Measurements from ENCODE around the gene UCP2.

Gene UCP2

DNA sequence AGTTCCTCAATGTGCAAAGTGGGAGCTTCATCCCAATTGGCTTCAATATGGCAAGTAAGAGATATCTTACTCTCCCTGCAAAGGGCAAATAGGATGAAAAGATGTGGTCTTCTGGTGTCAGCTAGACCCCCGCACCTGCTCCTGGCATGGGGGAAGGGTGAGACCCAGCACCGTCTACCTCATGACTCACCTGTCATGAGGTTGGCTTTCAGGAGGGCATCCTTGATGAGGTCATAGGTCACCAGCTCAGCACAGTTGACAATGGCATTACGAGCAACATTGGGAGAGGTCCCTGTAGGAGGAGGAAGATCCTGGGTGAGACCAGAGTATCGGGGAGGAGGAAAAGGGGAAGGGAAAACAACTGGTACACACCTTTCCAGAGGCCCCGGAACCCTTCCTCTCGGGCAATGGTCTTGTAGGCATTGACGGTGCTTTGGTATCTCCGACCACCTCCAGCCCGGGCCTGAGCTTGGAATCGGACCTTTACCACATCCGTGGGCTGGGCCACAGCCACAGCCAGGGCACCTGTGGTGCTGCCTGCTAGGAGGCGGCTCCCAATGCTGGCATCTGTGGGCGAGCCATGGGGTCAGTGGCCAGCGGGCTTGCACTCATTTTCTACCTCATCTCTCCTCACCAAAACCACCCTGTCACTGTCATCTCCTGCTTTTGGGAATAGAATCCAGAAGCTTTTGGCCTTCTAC lies 6.0 kb downstream of the UCP2 start:
- Histone ChIP-seq H3K27ac (ENCODE audit: low read length) (no peak overlapping the region), H3K27me3 (ENCODE audit: control insufficient read depth in 1 of 2, insufficient read depth in 2 of 2, low read length in 2 of 2) (no peaks in the 10 kb centered on the region), H3K9me3 (ENCODE audit: control insufficient read depth in 2 of 2, low read length in 2 of 2) (no peaks in the 10 kb centered on the region), H3K36me3 (ENCODE audit: control insufficient read depth in 2 of 2, insufficient read depth in 2 of 2, low read length in 2 of 2) (peaks cover 15 to 28% of the 10 kb centered on the region in 2 donors), H3K4me3 (ENCODE audit: low read length in 2 of 2) (no peak overlapping the region), H3K9ac (ENCODE audit: low read length in 2 of 2) (no peak overlapping the region), H3K4me1 (ENCODE audit: control insufficient read depth, insufficient read depth, low read length) (peaks cover 15% of the 10 kb centered on the region)

DNA sequence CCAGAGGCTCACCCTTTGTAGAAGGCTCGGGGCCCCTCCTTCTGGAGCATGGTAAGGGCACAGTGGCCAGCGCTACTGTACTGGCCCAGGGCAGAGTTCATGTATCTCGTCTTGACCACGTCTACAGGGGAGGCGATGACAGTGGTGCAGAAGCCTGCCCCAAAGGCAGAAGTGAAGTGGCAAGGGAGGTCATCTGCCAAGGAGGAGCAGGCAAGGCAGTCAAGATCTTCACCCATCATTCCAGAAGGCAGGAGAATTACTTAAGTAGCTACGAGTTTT lies 7.2 kb downstream of the UCP2 start:
- Histone ChIP-seq H3K27ac (ENCODE audit: low read length) (no peak overlapping the region), H3K4me1 (ENCODE audit: control insufficient read depth, insufficient read depth, low read length) (peaks cover 10% of the 10 kb centered on the region), H3K36me3 (ENCODE audit: control insufficient read depth in 2 of 2, insufficient read depth in 2 of 2, low read length in 2 of 2) (peaks cover 15 to 25% of the 10 kb centered on the region in 2 donors), H3K9me3 (ENCODE audit: control insufficient read depth in 2 of 2, low read length in 2 of 2) (no peaks in the 10 kb centered on the region), H3K27me3 (ENCODE audit: control insufficient read depth in 1 of 2, insufficient read depth in 2 of 2, low read length in 2 of 2) (no peaks in the 10 kb centered on the region), H3K9ac (ENCODE audit: low read length in 2 of 2) (no peak overlapping the region), H3K4me3 (ENCODE audit: low read length in 2 of 2) (no peak overlapping the region)

DNA sequence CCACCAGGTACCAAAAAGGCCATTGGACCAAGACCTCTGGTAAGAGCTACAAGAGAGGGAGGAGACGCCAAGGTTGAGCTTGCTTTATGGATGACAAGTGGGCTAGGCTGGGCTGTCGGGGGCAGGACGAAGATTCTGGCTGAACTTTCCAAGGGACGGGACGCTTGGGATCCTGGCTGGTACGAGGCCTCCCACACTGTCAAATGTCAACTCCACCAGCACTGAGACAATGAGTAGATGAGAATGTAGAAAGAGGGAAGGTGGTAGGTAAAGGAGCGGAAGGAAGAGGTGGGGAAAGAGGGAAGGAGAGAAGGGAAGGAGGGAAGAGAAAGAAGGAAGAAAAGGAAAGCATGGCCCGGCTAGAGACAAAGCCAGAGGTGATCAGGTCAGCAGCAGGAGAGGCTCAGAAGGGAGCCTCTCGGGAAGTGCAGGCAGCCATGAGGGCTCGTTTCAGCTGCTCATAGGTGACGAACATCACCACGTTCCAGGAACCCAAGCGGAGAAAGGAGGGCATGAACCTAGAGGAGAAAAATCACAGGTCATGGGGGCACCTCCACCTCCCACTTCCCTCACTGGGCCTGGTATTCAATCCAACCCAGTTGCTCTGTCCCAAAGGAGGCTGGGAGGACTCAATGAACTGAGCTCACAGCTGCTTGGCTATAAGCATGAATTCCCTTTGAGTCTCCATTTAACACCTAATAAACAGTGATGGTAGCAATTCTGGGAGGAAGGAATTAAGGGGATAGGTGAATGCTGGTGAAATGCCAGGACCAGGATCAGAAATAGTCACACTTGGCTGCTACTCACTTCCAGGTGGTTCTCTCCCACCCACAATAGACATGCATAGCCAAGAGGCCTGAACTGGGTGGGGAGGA lies 7.8 kb downstream of the UCP2 start:
- Histone ChIP-seq H3K9ac (ENCODE audit: low read length in 2 of 2) (no peak overlapping the region), H3K27me3 (ENCODE audit: control insufficient read depth in 1 of 2, insufficient read depth in 2 of 2, low read length in 2 of 2) (no peaks in the 10 kb centered on the region), H3K36me3 (ENCODE audit: control insufficient read depth in 2 of 2, insufficient read depth in 2 of 2, low read length in 2 of 2) (peaks cover 15 to 25% of the 10 kb centered on the region in 2 donors), H3K27ac (ENCODE audit: low read length) (no peak overlapping the region), H3K9me3 (ENCODE audit: control insufficient read depth in 2 of 2, low read length in 2 of 2) (no peaks in the 10 kb centered on the region), H3K4me3 (ENCODE audit: low read length in 2 of 2) (no peak overlapping the region), H3K4me1 (ENCODE audit: control insufficient read depth, insufficient read depth, low read length) (peaks cover 7% of the 10 kb centered on the region)

DNA sequence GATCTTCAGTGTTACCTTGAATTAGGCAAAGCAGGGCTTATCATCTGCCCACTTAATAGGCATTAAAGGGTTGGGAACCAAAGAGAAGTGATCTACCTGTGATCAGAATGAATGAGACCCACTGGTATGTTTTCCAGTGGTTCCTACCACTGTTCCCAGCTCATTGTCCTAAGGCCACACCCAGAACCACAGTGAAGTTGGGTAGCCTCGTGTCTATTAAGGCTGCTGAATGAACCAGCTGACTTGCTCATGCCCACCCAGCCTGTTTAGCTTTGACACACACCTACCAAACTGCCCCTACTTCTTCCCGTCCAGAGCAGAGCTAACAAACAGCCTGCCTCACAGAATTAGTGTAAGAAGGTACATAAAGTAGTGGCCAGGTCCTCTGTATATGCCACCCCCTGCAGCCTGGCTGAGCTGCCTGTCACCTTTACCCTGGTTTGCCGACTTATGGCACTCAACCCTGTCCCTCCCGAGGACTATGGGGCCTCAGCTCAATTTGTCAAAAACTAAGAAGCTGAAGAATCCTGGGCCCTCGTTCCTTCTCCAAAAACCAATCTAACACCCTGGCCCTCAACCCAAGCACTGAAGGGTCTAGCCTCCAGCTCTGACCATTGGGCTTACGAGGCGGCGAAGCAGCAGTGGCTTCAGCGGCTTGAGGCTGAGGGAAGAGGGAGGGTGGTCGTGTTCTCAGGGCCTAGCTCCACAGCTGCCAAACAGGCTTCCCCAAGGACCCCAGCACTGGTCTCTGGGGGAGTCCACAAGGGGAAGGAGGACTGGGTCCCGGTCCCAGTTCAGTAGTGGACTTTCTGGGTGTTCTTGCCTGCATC lies 9.8 kb downstream of the UCP2 start:
- Histone ChIP-seq H3K27me3 (ENCODE audit: control insufficient read depth in 1 of 2, insufficient read depth in 2 of 2, low read length in 2 of 2) (no peaks in the 10 kb centered on the region), H3K4me3 (ENCODE audit: low read length in 2 of 2) (no peak overlapping the region), H3K9ac (ENCODE audit: low read length in 2 of 2) (no peak overlapping the region), H3K36me3 (ENCODE audit: control insufficient read depth in 2 of 2, insufficient read depth in 2 of 2, low read length in 2 of 2) (peaks cover 7 to 23% of the 10 kb centered on the region in 2 donors), H3K9me3 (ENCODE audit: control insufficient read depth in 2 of 2, low read length in 2 of 2) (no peaks in the 10 kb centered on the region), H3K4me1 (ENCODE audit: control insufficient read depth, insufficient read depth, low read length) (peaks cover 7% of the 10 kb centered on the region), H3K27ac (ENCODE audit: low read length) (no peak overlapping the region)

DNA sequence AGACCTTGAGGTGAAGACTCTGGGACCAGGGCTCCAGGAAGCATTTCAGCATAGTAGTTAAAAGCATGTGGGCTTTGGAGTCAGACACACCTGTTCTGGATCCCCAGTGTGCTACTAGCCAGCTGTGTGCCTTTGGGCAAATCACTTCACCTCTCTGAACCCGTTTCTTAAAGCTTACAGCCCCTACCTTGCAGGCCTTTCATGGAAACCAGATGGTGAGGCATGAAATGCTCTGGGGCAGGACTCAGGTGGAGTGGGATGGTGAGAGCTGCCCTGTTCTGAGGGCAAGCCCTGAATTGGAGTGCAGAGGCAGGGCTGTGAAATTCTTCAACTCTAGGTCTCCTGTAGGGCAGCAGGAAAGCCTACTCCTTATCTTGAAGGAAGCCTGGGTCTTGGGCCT lies 10.5 kb downstream of the UCP2 start:
- Histone ChIP-seq H3K9ac (ENCODE audit: low read length in 2 of 2) (no peak overlapping the region), H3K27ac (ENCODE audit: low read length) (no peak overlapping the region), H3K4me3 (ENCODE audit: low read length in 2 of 2) (no peak overlapping the region), H3K36me3 (ENCODE audit: control insufficient read depth in 2 of 2, insufficient read depth in 2 of 2, low read length in 2 of 2) (peaks cover under 1 to 17% of the 10 kb centered on the region in 2 donors), H3K9me3 (ENCODE audit: control insufficient read depth in 2 of 2, low read length in 2 of 2) (no peaks in the 10 kb centered on the region), H3K27me3 (ENCODE audit: control insufficient read depth in 1 of 2, insufficient read depth in 2 of 2, low read length in 2 of 2) (no peaks in the 10 kb centered on the region), H3K4me1 (ENCODE audit: control insufficient read depth, insufficient read depth, low read length) (peaks cover 7% of the 10 kb centered on the region)

DNA sequence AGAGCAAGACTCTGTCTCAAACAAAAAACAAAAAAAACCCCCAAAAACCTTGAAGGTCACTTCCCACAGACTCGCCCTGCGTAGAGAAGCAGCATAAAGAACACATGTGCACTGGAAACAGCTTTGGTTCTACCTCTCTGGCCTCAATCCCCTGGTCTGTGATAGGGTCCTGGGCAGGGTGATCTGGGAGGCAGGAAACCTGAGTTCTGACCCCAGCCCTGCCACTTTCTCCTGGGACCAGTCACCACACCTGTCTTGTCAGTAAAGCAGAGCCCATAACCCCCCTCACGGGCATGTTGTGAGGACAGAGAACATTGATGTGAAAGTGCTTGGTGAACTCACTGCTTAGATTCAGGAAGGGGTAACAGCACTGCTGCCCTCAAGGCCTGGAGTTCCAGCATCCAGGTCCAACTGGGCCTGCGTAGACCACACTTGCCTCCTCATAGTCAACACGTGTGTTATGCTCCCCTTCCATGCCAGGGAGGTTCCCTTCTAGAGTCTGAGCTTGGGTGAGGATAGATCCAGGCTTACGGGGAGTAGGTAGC lies 11.4 kb downstream of the UCP2 start:
- Histone ChIP-seq H3K27me3 (ENCODE audit: control insufficient read depth in 1 of 2, insufficient read depth in 2 of 2, low read length in 2 of 2) (no peaks in the 10 kb centered on the region), H3K4me1 (ENCODE audit: control insufficient read depth, insufficient read depth, low read length) (peaks cover 7% of the 10 kb centered on the region), H3K9me3 (ENCODE audit: control insufficient read depth in 2 of 2, low read length in 2 of 2) (no peaks in the 10 kb centered on the region), H3K4me3 (ENCODE audit: low read length in 2 of 2) (no peak overlapping the region), H3K9ac (ENCODE audit: low read length in 2 of 2) (no peak overlapping the region), H3K36me3 (ENCODE audit: control insufficient read depth in 2 of 2, insufficient read depth in 2 of 2, low read length in 2 of 2) (peaks cover 0 to 11% of the 10 kb centered on the region in 2 donors), H3K27ac (ENCODE audit: low read length) (no peak overlapping the region)

DNA sequence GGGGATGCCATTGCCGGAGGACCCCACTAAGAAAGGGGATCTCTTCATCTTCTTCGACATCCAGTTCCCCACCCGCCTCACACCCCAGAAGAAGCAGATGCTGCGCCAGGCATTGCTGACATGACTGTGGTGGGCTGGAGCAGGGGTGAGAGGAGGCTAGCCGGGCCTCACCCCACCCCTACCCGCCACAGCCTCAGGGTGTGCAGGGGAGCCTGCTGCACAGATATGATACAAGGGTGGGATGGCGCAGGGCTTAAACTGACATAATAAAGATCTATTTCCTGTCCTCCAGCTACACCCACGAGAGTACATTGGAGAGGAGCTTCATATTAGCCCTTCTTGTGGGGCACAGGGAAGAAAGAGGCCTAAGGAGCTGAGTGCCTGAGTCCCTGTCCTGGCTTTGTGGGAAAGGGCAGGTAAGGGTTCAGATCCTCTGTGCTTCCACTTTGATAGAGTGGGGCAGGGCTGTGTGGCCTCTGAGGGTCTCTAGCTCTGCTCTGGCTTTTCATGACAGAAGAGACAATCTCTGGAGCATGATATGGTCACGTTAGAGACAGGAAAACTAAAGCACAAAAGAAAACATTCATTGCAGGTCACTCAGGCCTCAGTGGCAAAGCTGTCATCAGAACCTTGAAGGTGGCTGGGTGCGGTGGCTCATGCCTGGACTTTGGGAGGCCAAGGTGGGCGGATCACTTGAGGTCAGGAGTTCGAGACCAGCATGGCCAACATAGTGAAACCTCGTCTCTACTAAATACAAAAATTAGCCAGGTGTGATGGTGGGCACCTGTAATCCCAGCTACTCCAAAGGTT lies 12.4 kb downstream of the UCP2 start:
- no peaks in the 10 kb centered on the region for H3K27me3 ChIP-seq (ENCODE audit: control insufficient read depth in 1 of 2, insufficient read depth in 2 of 2, low read length in 2 of 2)
- H3K4me1 ChIP-seq (ENCODE audit: control insufficient read depth, insufficient read depth, low read length) = peaks cover 7% of the 10 kb centered on the region
- no peaks in the 10 kb centered on the region for H3K9me3 ChIP-seq (ENCODE audit: control insufficient read depth in 2 of 2, low read length in 2 of 2)
- no peak overlapping the region for H3K9ac ChIP-seq (ENCODE audit: low read length in 2 of 2)
- no peak overlapping the region for H3K27ac ChIP-seq (ENCODE audit: low read length)
- peaks cover 0 to 6% of the 10 kb centered on the region in 2 donors for H3K36me3 ChIP-seq (ENCODE audit: control insufficient read depth in 2 of 2, insufficient read depth in 2 of 2, low read length in 2 of 2)
- no peak overlapping the region for H3K4me3 ChIP-seq (ENCODE audit: low read length in 2 of 2)

DNA sequence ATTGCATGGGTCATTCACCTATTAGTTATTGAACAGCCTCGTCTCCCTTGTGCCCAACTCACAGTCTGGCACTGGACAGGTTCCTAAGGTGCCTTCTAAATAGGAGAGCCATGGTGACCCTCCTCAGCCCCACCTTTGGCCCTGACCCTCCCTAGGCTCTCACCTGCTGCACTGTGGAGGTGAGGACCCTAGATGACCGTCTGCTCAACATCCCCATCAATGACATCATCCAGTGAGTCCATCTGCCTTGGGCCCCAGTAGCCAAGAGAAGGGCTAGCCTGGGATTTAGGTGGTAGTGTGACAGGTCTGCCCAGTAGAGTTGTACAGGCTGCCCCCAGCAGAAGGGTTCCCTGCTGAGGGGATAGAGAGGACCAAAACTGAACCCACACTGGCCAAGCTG lies 13.6 kb downstream of the UCP2 start:
- H3K27ac ChIP-seq (ENCODE audit: low read length) = no peak overlapping the region
- H3K9ac ChIP-seq (ENCODE audit: low read length in 2 of 2) = no peak overlapping the region
- peaks cover 0 to 2% of the 10 kb centered on the region in 2 donors for H3K27me3 ChIP-seq (ENCODE audit: control insufficient read depth in 1 of 2, insufficient read depth in 2 of 2, low read length in 2 of 2)
- no peaks in the 10 kb centered on the region for H3K9me3 ChIP-seq (ENCODE audit: control insufficient read depth in 2 of 2, low read length in 2 of 2)
- H3K4me3 ChIP-seq (ENCODE audit: low read length in 2 of 2) = no peak overlapping the region
- H3K36me3 ChIP-seq (ENCODE audit: control insufficient read depth in 2 of 2, insufficient read depth in 2 of 2, low read length in 2 of 2) = peaks cover 0 to 1% of the 10 kb centered on the region in 2 donors
- peaks cover 13% of the 10 kb centered on the region for H3K4me1 ChIP-seq (ENCODE audit: control insufficient read depth, insufficient read depth, low read length)

DNA sequence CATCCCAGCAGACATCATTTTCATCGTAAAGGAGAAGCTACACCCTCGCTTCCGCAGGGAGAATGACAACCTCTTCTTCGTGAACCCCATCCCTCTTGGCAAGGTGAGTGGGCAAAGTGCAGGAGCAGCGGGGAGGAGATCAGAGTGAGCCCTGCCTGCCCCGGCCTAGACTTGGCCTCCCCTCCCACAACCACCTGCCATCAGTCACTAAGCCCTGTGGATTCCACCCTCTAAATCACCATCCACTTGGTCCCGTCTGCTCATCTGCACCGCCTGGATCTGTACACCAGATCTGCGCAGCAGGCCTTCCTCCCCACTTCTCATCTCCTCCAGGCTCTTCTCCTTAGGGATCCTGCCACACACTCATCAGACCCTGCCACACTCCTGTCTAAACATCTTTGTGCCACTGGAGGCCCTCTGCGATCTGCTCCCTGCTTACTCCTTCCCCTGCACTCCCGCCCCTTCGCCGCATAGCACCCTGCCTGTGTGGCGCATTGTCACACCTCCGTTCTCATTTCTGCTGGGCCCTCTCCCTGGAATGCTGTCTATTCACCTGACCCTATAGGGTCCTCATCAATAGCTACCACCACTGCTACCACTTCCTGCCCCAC lies 14.2 kb downstream of the UCP2 start:
- Histone ChIP-seq H3K36me3 (ENCODE audit: control insufficient read depth in 2 of 2, insufficient read depth in 2 of 2, low read length in 2 of 2) (no peaks in the 10 kb centered on the region), H3K9me3 (ENCODE audit: control insufficient read depth in 2 of 2, low read length in 2 of 2) (no peaks in the 10 kb centered on the region), H3K4me1 (ENCODE audit: control insufficient read depth, insufficient read depth, low read length) (peaks cover 10% of the 10 kb centered on the region), H3K27me3 (ENCODE audit: control insufficient read depth in 1 of 2, insufficient read depth in 2 of 2, low read length in 2 of 2) (peaks cover 0 to 2% of the 10 kb centered on the region in 2 donors), H3K4me3 (ENCODE audit: low read length in 2 of 2) (no peak overlapping the region), H3K9ac (ENCODE audit: low read length in 2 of 2) (no peak overlapping the region), H3K27ac (ENCODE audit: low read length) (no peak overlapping the region)
